Neural cell (in vitro differentiated cells): ENCODE results near the gene ZC3H12D.

Source experiments
- EP300 ChIP-seq: fragments of 450-650 bp; conservative IDR thresholded peaks from 2 replicates; pipeline ENCODE4 v1.6.1; 2014; ENCODE audit warnings: antibody characterized with exemption, mild to moderate bottlenecking, moderate library complexity; ENCODE audit not compliant: poor library complexity, severe bottlenecking
- EZH2 ChIP-seq: fragments of 200-600, 300-800 bp; shearing (Covaris generic), sonication (generic); IDR thresholded peaks from 2 replicates; pipeline ENCODE4 v1.6.1; 2014; ENCODE audit warnings: antibody characterized with exemption, low read length, borderline replicate concordance, mild to moderate bottlenecking; ENCODE audit not compliant: insufficient read depth, poor library complexity, severe bottlenecking
- POLR2AphosphoS5 ChIP-seq: IDR thresholded peaks from 2 replicates; pipeline ENCODE4 v1.6.1; 2012
- RAD21 ChIP-seq: fragments of 450-650 bp; conservative IDR thresholded peaks from 2 replicates; pipeline ENCODE4 v1.6.1; 2014; ENCODE audit warnings: antibody characterized with exemption, mild to moderate bottlenecking, moderate library complexity
- SMC3 ChIP-seq: fragments of 450-650 bp; conservative IDR thresholded peaks from 2 replicates; pipeline ENCODE4 v1.6.1; 2014; ENCODE audit warnings: antibody characterized with exemption, mild to moderate bottlenecking, moderate library complexity; ENCODE audit not compliant: poor library complexity
- TF ChIP-seq, protein P1 (sequence below): fragments of 450-650 bp; IDR thresholded peaks from 2 replicates; pipeline ENCODE4 v1.5.1; 2014; ENCODE audit warnings: antibody characterized with exemption, mild to moderate bottlenecking, moderate library complexity; ENCODE audit not compliant: poor library complexity, severe bottlenecking

DNA sequence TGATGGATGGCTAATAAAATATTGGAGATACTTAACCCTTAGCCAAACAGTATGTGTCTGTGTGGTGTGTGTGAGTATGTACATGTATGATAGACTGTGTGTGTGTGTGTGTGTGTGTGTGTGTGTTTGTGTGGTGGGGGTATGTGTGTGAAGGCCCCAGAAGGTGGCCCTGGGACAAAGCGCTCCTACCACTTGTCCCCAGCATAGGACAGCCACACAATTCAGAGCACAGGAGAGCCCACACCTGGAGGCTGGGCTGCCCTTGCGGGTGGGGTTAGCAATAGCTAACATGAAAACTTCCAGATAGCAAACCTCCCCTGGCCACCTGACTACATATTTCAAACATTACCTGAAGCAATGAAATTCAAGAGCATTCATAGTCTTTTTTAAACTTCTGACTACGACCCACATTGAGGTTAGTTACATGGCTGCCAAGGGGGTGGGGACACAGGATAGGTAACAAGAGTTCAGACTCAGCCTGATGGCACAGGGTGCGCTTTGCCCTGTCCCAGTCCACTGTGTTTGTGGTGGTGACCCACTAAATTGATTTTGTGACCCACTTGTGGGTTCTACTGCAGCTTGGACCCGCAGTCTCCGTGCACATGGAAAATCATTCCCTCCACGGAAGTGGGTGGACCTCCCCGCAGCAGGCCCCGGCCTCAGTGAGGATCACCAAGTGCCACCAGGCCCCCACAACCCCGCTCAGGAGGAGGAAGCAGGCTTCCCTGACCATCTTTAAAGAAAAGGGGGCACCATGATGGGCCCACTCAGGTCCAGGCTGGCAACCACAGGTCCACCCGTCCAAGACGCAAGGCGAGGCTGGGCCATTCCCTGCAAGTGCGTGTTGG lies 34.8 kb downstream of the ZC3H12D start:
- TF ChIP-seq, protein P1, sequence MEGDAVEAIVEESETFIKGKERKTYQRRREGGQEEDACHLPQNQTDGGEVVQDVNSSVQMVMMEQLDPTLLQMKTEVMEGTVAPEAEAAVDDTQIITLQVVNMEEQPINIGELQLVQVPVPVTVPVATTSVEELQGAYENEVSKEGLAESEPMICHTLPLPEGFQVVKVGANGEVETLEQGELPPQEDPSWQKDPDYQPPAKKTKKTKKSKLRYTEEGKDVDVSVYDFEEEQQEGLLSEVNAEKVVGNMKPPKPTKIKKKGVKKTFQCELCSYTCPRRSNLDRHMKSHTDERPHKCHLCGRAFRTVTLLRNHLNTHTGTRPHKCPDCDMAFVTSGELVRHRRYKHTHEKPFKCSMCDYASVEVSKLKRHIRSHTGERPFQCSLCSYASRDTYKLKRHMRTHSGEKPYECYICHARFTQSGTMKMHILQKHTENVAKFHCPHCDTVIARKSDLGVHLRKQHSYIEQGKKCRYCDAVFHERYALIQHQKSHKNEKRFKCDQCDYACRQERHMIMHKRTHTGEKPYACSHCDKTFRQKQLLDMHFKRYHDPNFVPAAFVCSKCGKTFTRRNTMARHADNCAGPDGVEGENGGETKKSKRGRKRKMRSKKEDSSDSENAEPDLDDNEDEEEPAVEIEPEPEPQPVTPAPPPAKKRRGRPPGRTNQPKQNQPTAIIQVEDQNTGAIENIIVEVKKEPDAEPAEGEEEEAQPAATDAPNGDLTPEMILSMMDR = no peak
- TF ChIP-seq POLR2AphosphoS5 = no peak
- no peak for TF ChIP-seq SMC3
- TF ChIP-seq EZH2 = no peak
- no peak for TF ChIP-seq RAD21
- TF ChIP-seq EP300 = no peak
